Retinal pigment epithelial cell (primary cell): ENCODE measurements around the gene FRMD4B.

Experiments
- DNase-seq: peaks from one replicate; pipeline ENCODE4 v3.0.0-alpha.2; 2010; ENCODE audit warnings: low read depth
- H3K4me3 ChIP-seq: 2 replicates; pipeline ENCODE4 v1.5.1; 2011; ENCODE audit warnings: mild to moderate bottlenecking, low read length, control low read depth, moderate library complexity
- TF ChIP-seq, protein P1 (sequence below): conservative IDR thresholded peaks from 2 replicates; pipeline ENCODE4 v1.5.1; 2011; ENCODE audit warnings: low read depth, low read length, control low read depth, inconsistent platforms

Gene FRMD4B

DNA sequence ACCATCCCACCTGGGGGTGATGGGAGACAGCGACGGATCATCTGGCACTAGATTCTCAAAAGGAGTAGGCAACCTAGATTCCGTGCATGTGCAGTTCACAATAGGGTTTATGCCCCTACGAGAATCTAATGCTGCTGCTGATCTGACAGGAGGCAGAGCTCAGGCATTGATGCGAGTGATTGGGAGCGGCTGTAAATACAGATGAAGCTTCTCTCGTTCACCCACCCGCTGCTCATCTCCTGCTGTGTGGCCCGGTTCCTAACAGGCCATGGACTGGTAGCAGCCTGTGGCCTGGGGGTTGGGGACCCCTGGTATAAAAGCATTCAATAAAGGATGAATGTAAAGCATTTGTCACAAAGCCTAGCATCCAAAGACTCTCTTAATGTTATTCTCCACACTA is 126.8 kb downstream of the FRMD4B start:
- TF ChIP-seq, protein P1, sequence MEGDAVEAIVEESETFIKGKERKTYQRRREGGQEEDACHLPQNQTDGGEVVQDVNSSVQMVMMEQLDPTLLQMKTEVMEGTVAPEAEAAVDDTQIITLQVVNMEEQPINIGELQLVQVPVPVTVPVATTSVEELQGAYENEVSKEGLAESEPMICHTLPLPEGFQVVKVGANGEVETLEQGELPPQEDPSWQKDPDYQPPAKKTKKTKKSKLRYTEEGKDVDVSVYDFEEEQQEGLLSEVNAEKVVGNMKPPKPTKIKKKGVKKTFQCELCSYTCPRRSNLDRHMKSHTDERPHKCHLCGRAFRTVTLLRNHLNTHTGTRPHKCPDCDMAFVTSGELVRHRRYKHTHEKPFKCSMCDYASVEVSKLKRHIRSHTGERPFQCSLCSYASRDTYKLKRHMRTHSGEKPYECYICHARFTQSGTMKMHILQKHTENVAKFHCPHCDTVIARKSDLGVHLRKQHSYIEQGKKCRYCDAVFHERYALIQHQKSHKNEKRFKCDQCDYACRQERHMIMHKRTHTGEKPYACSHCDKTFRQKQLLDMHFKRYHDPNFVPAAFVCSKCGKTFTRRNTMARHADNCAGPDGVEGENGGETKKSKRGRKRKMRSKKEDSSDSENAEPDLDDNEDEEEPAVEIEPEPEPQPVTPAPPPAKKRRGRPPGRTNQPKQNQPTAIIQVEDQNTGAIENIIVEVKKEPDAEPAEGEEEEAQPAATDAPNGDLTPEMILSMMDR, result no peak
- H3K4me3 ChIP-seq, result no peak overlapping the region
- no peak for DNase-seq

DNA sequence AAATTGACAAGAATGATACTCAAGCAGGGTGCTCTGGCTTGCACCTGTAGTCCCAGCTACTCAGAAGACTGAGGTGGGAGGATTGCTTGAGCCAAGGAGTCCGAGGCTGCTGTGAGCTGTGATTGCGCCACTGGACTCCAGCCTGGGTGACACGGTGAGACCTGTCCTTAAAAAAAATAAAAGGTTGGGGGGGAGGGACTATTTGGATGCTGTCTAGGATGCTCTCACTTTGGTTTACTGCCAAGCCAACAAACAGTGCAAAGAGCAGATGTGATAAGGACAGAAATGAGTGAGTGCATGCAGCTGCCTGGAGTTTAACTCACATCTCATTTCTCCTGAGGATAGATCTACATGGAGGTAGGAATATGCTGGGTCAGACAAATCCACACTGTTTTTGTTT is 130.0 kb downstream of the FRMD4B start:
- DNase-seq, result no peak
- no peak overlapping the region for H3K4me3 ChIP-seq
- TF ChIP-seq, protein P1, result no peak

DNA sequence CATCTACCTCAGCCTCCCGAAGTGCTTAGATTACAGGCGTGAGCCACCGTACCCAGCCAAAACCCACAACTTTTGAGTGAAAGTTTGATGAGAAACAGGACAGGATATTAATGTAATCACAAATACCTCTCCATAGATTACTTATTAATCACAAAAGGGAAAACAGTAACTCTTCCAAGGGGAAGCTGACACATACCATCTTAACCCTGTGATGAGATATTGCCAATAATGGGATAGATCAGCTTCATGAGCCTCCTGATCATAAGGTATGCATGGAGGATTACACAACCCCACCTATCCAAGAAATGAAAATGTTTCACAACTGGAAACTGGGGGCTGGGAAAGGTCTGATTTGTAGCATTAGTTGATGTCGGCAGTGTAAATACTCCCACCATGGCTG is 131.5 kb downstream of the FRMD4B start:
- TF ChIP-seq, protein P1, result no peak
- DNase-seq, result no peak
- no peak overlapping the region for H3K4me3 ChIP-seq

DNA sequence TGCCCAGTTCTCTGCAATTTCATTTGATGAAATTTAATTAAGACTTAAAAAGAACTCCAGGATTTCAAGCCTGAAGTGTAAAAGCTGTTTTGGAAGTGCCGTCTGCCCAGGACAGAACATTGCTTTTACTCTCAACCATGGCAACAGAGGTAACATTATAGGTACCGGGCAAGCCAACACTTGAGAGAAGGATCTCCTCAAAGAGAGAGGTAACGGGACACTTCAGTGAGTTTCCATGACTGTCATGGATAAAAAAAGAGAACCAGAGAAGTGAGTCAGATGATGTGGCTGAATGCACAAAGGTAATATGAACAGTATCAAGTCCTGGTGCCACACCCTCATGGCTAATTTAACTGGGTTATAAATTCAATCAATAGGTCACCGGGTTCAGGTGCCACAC is 133.3 kb downstream of the FRMD4B start:
- no peak for DNase-seq
- TF ChIP-seq, protein P1, result no peak
- H3K4me3 ChIP-seq, result no peak overlapping the region

DNA sequence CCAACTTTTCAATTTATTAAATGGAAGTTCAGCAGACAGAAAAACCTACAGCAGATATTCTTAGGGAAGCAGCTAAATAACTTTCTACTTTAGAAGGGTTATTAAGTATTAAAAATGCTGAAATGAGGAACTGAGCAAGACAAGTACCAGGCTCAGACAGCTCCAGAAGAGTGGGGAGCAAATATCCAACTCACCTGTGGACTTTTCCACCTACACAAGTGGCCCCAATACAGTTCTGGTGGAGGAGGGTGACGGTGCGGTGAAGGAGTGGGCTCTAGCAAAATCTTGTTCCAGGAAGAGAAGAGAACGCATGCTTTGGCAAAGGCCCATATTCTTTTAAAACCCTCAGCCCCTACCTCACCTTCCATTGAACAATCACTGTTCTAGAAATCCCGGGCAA is 133.7 kb downstream of the FRMD4B start:
- DNase-seq, result no peak
- TF ChIP-seq, protein P1, result no peak
- no peak overlapping the region for H3K4me3 ChIP-seq

DNA sequence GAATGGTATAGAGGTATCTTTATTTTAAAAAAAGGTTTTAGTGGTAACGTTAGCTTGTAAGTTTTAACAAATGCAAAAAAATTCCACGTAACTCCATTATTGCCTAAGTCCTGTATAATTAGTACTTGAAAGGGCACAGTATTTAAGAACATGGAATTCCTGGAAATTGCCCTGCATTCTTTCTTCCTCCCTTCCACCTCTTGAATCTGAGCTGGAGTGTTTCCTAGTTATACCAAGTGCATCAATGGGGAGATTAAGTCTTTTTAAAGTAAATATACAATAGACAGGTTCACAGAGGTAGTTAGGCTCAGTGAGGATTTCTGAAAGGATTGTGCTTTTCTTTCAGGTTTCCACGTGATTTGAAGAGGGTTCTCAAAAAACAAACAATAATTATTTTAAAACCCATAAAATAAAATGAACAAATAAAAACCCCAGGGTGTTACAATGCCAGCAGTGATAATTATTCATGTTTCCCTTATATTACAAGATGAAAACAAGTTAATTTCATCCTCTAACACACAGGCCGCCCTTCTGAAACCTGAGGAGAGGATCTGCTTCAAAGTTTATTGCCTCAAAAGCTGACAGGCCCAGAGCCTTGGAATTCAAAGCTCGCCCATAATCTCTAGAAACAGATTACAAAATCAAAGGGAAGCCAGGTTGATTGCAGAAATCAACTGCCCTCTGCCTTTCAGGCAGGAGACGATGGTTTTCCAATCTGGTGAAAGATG is 134.6 kb downstream of the FRMD4B start:
- TF ChIP-seq, protein P1, result no peak
- no peak overlapping the region for H3K4me3 ChIP-seq

DNA sequence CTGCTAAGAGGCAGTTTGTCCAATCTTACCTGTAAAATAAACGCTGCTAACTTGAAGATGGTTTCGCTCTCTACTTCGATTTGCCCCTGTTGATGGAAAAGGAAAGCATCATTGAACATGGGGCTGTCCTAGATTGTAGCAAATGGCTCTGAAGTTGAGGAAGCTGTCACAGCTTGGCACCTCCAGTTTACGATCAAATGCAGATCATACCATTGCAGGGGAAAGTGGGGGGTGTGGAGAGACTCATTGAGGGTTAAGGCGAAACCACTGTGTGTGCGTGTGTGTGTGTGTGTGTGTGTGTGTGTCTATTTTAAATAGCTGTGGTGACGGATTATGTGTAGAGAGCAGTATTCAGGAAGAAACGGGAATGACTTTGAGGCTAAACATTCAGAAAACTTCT is 135.9 kb downstream of the FRMD4B start:
- TF ChIP-seq, protein P1, result no peak
- DNase-seq, result peak; percentile 98
- H3K4me3 ChIP-seq, result peak overlapping the region; percentile 75

More for the DNA sequence above, 134.6 kb downstream of the FRMD4B start:
- no peak for DNase-seq
